GM12878 (cell line): ENCODE measurements around the gene DDAH1. TPM values are rescaled to one million over a fixed set of nuclear protein-coding genes. Genes with fewer than 3 reads are reported as not detected.

ENCODE experiments used
- ATAC-seq: fragments of 200-7000 bp; cut with Tn5 transposase; 3 replicates; pipeline ENCODE4 v1.9.1; 2020; ENCODE audit warnings: mild to moderate bottlenecking, moderate library complexity
- BruUV-seq: library from RNA; stranded (reverse); fragments of 400-500 nt; replicated peaks from 2 replicates; lab custom pipeline; 2021; lab: Mats Ljungman, UMichigan
- CTCF ChIA-PET: fragments of 300-600 bp; sonication (Branson Sonifier 250); formaldehyde crosslinking; extraction: SDS; loops from one replicate; lab custom pipeline; 2021; ENCODE audit warnings: inconsistent platforms; lab: Yijun Ruan, JAX
- POLR2A ChIA-PET: fragments of 350-600 bp; formaldehyde crosslinking; extraction: SDS; loops from one replicate; lab custom pipeline; 2021; ENCODE audit warnings: inconsistent platforms; lab: Charles Lee
- RAD21 ChIA-PET: fragments of 300-600 bp; sonication (Branson Sonifier 250); formaldehyde crosslinking; loops from one replicate; lab custom pipeline; 2023; ENCODE audit warnings: antibody characterized with exemption; ENCODE audit not compliant: unreplicated experiment; lab: Charles Lee
- SMC1A ChIA-PET: fragments of 300-600 bp; sonication (Branson Sonifier 250); formaldehyde crosslinking; loops from one replicate; lab custom pipeline; 2023; ENCODE audit not compliant: unreplicated experiment, uncharacterized antibody; lab: Charles Lee
- DNase-seq: peaks from one replicate; pipeline ENCODE4 v3.0.0-alpha.2; 2011; ENCODE audit warnings: low read depth, low spot score
- FAIRE-seq: peaks from 3 replicates; lab custom pipeline; 2011; peaks lifted over from hg19 to GRCh38; lab: Jason Lieb, UNC
- H2AFZ ChIP-seq: 2 replicates; pipeline ENCODE4 v1.6.0; 2011; ENCODE audit warnings: low read depth, low read length, control low read depth; ENCODE audit not compliant: control insufficient read depth
- H3K27ac ChIP-seq: 2 replicates; pipeline ENCODE4 v1.5.1; 2011; ENCODE audit warnings: control low read depth; ENCODE audit not compliant: control insufficient read depth, insufficient read depth
- H3K27me3 ChIP-seq, 2 experiments: replicated peaks in 1 of 2; 2 replicates each; pipeline versions ENCODE4 v1.6.0 to v1.6.1; 2011; ENCODE audit warnings: low read length in 1 of 2; ENCODE audit not compliant: control insufficient read depth in 2 of 2, insufficient read depth in 2 of 2
- H3K36me3 ChIP-seq, 2 experiments: 2 replicates each; pipeline ENCODE4 v1.5.1; 2011; ENCODE audit warnings: low read length in 1 of 2; ENCODE audit not compliant: control insufficient read depth in 2 of 2, insufficient read depth in 2 of 2
- H3K4me1 ChIP-seq: 2 replicates; pipeline ENCODE4 v1.6.1; 2011; ENCODE audit warnings: mild to moderate bottlenecking, low read length, moderate library complexity, mixed read lengths; ENCODE audit not compliant: control insufficient read depth, insufficient read depth
- H3K4me2 ChIP-seq: 2 replicates; pipeline ENCODE4 v1.6.0; 2011; ENCODE audit warnings: control low read depth; ENCODE audit not compliant: control insufficient read depth, insufficient read depth
- H3K4me3 ChIP-seq: fragments of 200-600 bp; sonication (generic); 2 replicates; pipeline ENCODE4 v1.5.1; 2016
- H3K79me2 ChIP-seq: 2 replicates; pipeline ENCODE4 v1.6.0; 2011; ENCODE audit warnings: low read length; ENCODE audit not compliant: control insufficient read depth, insufficient read depth
- H3K9ac ChIP-seq: 2 replicates; pipeline ENCODE4 v1.8.0; 2011; ENCODE audit warnings: low read length, control low read depth, mixed read lengths; ENCODE audit not compliant: control insufficient read depth, insufficient read depth
- H3K9me3 ChIP-seq: replicated peaks from 3 replicates; pipeline ENCODE4 v1.5.1; 2011; ENCODE audit warnings: mild to moderate bottlenecking, low read length; ENCODE audit not compliant: control insufficient read depth, insufficient read depth
- H4K20me1 ChIP-seq: 2 replicates; pipeline ENCODE4 v1.6.0; 2011; ENCODE audit not compliant: control insufficient read depth, insufficient read depth
- BCLAF1 ChIP-seq: fragments of 450-650 bp; IDR thresholded peaks from 2 replicates; pipeline ENCODE4 v1.6.1; 2017; ENCODE audit warnings: antibody characterized with exemption, mild to moderate bottlenecking, moderate library complexity
- CTCF ChIP-seq, 3 experiments: IDR thresholded peaks in 2 of 3; conservative IDR thresholded peaks in 1 of 3; 2 replicates each; pipeline ENCODE4 v1.5.1; 2011; ENCODE audit warnings: low read depth in 3 of 3, low read length in 3 of 3, mild to moderate bottlenecking in 3 of 3, control low read depth in 2 of 3, moderate library complexity in 2 of 3, inconsistent platforms in 1 of 3, mixed read lengths in 1 of 3; ENCODE audit not compliant: control insufficient read depth in 2 of 3, insufficient read depth in 1 of 3; ENCODE audit errors: extremely low read depth in 1 of 3
- E4F1 ChIP-seq: fragments of 450-650 bp; IDR thresholded peaks from 2 replicates; pipeline ENCODE4 v1.6.1; 2018; ENCODE audit warnings: borderline replicate concordance, mild to moderate bottlenecking; ENCODE audit not compliant: partially characterized antibody
- ESRRA ChIP-seq: IDR thresholded peaks from 2 replicates; pipeline ENCODE4 v1.6.1; 2012; ENCODE audit warnings: mild to moderate bottlenecking, low read length, improper control_type of control experiment
- IKZF2 ChIP-seq, 2 experiments: fragments of 450-650 bp; IDR thresholded peaks; 2 replicates each; pipeline ENCODE4 v1.6.1; 2017; ENCODE audit warnings: mild to moderate bottlenecking in 2 of 2, moderate library complexity in 2 of 2
- NR2F1 ChIP-seq: fragments of 450-650 bp; conservative IDR thresholded peaks from 2 replicates; pipeline ENCODE4 v1.6.1; 2017; ENCODE audit warnings: mild to moderate bottlenecking
- SP1 ChIP-seq: IDR thresholded peaks from one replicate; pipeline ENCODE4 v1.6.1; 2011; ENCODE audit warnings: low read depth, low read length
- WGBS: methylation state at CpG from one replicate; pipeline ENCODE4 v1.1.6; 2016; ENCODE audit warnings: low lambda C conversion rate; ENCODE audit not compliant: insufficient replicate concordance, insufficient coverage; ENCODE audit errors: missing lambda C conversion rate; 5-methylcytosine and 5-hydroxymethylcytosine counted together
- in situ Hi-C: fragments of 300-500 bp; cut with MboI; formaldehyde crosslinking; loops from 9 replicates; pipeline ENCODE4 v1.14.3; 2018; ENCODE audit warnings: mixed read lengths
- intact Hi-C: fragments of 100-400 bp; cut with micrococcal nuclease; formaldehyde crosslinking; loops from one replicate; pipeline ENCODE4 v1.14.2; 2022; ENCODE audit not compliant: unreplicated experiment
- polyA plus RNA-seq, 11 experiments: library from polyadenylated mRNA; depleted of rRNA in 4 of 11; unstranded in 6 of 11; stranded (reverse) in 5 of 11; fragments of >200 nt; fragmentation: Nextera tagmentation in 4 of 11; fragmentation: Illumina TruSeq in 1 of 11; extraction: Ambion mirVana in 4 of 11; extraction: Trizol in 1 of 11; gene quantifications; 1 replicate in 1 of 11; 2 replicates in 10 of 11; pipeline versions ENCODE4 v1.2.1 to v1.2.3, GENCODE V29; 2011 to 2016; ENCODE audit warnings: inconsistent platforms in 2 of 11, missing spikeins in 2 of 11, low read depth in 1 of 11
- total RNA-seq, 4 experiments: library from RNA; depleted of rRNA in 3 of 4; stranded (reverse); fragments of >200 nt in 3 of 4; fragmentation: Illumina TruSeq in 1 of 4; extraction: Trizol in 1 of 4; gene quantifications; 2 replicates each; pipeline versions ENCODE4 v1.2.1 to v1.2.3, GENCODE V29; 2013 to 2021

DDAH1 gene
- total and polyA plus RNA-seq, 10 of the 15 experiments (the other 5 are each of a cell fraction or from before 2014, with no cell fraction given), result 0.07 to 0.88 (median 0.27) TPM; not detected in 6

- TF ChIP-seq SP1 (no peak), CTCF (IDR thresholded peaks at IDR 0.05 in 2 of 3, conservative IDR thresholded peaks at IDR 0.05 in 1 of 3; ENCODE audit: control insufficient read depth in 2 of 3, extremely low read depth in 1 of 3, insufficient read depth in 1 of 3, low read depth in 3 of 3, low read length in 3 of 3) (peak in 1 of 3 experiments; percentile 2; a peak in 1 of 6 replicates)
- DNase-seq, result no peak
- Histone ChIP-seq H4K20me1 (no peaks in the 10 kb centered on the region), H3K9ac (no peak overlapping the region), H3K4me2 (no peak overlapping the region), H3K27ac (no peak overlapping the region), H3K4me1 (no peaks in the 10 kb centered on the region), H3K4me3 (no peak overlapping the region), H3K9me3 (no peaks in the 10 kb centered on the region), H3K79me2 (no peaks in the 10 kb centered on the region), H3K36me3 (no peaks in the 10 kb centered on the region), H2AFZ (no peak overlapping the region), H3K27me3 (no peaks in the 10 kb centered on the region)
- POLR2A ChIA-PET, result no interaction called here
- no peak for FAIRE-seq
- intact Hi-C loops (no loop called here), in situ Hi-C loops (no loop called here)
- RAD21 ChIA-PET, result no interaction called here
- no peak for ATAC-seq
- no TSS peak for BruUV-seq
- SMC1A ChIA-PET, result no interaction called here
- CTCF ChIA-PET, result interaction anchor here (1.4 kb wide), 1 partner anchor 524 kb away, joined by 3 read pairs; no protein-coding TSS in a partner anchor
- 39% methylated on average over 2 of the region's 2 CpGs for WGBS
Observed at GRCh38 chr1:85494904-85495266, 29.9 kb upstream of the DDAH1 start.

- BruUV-seq, result no TSS peak
- H3K27me3 ChIP-seq, result no peaks in the 10 kb centered on the region
- intact Hi-C loops, result no loop called here
- ChIA-PET POLR2A (no interaction called here), SMC1A (interaction anchor here (1.0 kb wide), 1 partner anchor 9 kb away, joined by 3 read pairs; no protein-coding TSS in a partner anchor), CTCF (interaction anchor here (1.4 kb wide), 1 partner anchor 524 kb away, joined by 3 read pairs; no protein-coding TSS in a partner anchor), RAD21 (no interaction called here)
- H3K27ac ChIP-seq, result no peak overlapping the region
- DNase-seq (no peak), FAIRE-seq (no peak), ATAC-seq (no peak; the same call in 2 of the 3 replicates)
- no peaks in the 10 kb centered on the region for H4K20me1 ChIP-seq
- H2AFZ ChIP-seq, result no peak overlapping the region
- no peak overlapping the region for H3K4me3 ChIP-seq
- WGBS, result 0% methylated on average over 1 of the region's 1 CpG
- H3K4me2 ChIP-seq, result no peak overlapping the region
- in situ Hi-C loops, result no loop called here
- H3K9ac ChIP-seq, result no peak overlapping the region
- H3K9me3 ChIP-seq, result no peaks in the 10 kb centered on the region
- H3K79me2 ChIP-seq, result no peaks in the 10 kb centered on the region
- no peaks in the 10 kb centered on the region for H3K36me3 ChIP-seq
- H3K4me1 ChIP-seq, result no peaks in the 10 kb centered on the region
- TF ChIP-seq BCLAF1 (no peak), ESRRA (no peak), E4F1 (no peak), IKZF2 (IDR thresholded peaks at IDR 0.05) (no peak), NR2F1 (no peak)
Observed at GRCh38 chr1:85494074-85494903, 29.3 kb upstream of the DDAH1 start.
